HG03039 (cell line): ENCODE measurements around the gene NRP1.

Source experiments
- ATAC-seq: cut with Tn5 transposase; IDR thresholded peaks from one replicate; pipeline ENCODE4 v1.9.1; 2021; ENCODE audit warnings: mild to moderate bottlenecking, moderate library complexity; ENCODE audit not compliant: unreplicated experiment

NRP1 gene

GRCh38 chr10:33216661-33217427, 117.6 kb downstream of the NRP1 start:
- no peak for ATAC-seq

DNA sequence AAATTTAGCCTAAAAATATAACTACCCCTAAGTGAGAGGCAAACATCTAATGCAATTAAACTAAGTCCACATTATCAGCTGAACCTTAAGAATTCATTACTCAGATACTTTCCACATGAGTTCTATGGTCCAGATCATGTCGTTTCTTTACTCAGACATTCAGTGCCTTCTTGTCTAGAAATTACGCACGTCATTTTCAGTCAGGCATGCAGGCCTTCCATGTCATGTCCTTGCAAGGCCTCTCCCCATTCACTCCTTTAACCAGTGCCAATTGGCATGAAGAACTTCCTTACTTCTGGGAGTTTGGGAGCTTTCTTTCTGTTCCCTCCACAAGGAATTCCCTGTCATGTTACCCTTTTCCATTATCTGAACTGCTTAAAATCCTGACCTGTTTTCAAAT, 118.8 kb downstream of the NRP1 start:
- no peak for ATAC-seq

GRCh38 chr10:33215154-33215553, 119.3 kb downstream of the NRP1 start:
- ATAC-seq: no peak

DNA sequence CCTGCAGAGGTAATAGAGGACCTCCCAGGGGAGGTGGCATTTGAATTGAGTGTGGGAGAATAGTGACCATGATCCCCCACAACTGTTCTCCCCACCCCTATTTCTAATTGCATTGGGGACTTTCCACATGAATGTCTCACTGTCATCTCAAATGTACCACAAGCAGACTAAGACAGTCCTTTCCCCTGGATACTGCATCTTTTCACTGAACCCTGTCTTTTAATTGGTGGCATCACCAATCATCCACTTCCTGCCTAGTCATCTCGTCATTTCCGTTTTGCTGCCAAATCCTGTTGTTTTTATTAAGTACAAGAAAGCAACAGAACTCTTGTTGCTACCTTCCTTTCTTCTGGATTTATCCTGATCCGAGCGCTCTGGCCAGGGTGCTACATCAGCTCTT, 120.3 kb downstream of the NRP1 start:
- ATAC-seq: no peak

GRCh38 chr10:33212061-33212748, 122.3 kb downstream of the NRP1 start:
- ATAC-seq: no peak

DNA sequence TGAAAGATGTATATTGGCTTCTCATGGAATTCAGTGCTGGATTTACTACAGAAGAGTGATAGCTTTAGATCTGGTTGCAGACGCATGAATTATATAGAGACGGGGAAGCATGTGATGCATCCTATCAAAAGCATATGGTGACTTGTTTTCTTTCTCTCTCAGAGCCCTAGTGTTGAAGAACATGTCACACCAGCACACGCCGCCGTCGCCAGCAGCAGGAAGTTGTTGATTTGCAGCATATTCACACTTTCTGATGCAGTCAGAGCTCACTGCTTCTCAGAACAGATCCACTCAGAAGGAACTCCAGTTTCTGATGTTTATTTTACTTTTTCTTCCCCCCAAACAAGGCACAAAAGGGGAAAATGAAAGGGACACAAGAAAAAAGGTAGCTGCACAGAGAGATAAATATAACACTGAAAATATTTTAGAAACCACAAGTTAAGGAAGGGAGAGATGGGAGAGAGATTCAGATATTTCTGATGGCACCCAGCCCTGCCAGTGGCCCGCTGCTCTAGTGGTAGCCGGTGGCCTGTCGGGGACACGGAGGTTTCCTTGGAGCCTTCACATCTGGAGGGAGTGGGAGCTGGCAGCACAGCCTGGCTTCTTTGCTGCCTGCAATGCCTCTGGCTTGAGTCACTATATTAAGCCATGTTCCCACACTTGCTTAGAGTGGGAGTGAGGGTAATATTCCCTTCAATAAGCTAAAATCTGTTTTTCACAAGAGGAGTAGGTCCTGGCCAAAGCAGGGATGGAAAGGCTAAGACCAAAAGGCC, 123.2 kb downstream of the NRP1 start:
- ATAC-seq: no peak

DNA sequence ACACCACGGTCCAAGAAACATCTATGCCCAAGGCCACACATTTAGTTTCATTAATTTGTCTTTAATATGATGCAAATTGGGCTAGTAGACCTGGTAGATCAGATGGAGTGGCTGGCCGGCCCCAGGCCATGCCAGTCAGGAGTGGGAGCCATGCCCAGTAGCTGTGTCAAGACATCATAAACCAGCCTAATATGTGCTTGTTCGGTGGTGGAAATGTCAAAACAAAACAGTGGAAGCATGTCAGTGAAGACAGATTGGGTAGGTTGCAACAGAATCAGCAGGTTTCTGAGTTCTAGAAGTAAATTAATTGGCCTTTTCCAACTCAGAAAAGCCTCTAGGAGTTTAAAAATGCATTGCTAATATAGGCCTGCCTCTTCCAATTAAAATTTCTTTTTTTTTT, 124.7 kb downstream of the NRP1 start:
- no peak for ATAC-seq

DNA sequence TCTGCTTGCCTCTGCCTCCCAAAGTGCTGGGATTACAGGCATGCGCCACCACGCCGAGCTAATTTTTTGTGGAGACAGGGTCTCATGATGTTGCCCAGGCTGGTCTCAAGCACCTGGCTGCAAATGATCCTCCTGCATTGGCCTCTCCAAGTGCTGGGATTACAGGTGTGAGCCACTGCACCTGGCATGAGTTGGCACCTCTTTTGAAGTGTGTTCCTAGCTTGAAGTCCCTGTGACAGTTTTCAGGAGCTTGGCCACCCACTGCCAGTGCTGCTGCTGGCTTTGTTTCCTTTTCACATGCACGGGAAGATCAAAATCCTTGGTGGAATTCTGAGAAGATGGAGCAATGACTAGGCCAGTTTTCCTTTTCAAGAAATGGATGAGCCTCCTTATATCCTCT, 126.3 kb downstream of the NRP1 start:
- no peak for ATAC-seq

DNA sequence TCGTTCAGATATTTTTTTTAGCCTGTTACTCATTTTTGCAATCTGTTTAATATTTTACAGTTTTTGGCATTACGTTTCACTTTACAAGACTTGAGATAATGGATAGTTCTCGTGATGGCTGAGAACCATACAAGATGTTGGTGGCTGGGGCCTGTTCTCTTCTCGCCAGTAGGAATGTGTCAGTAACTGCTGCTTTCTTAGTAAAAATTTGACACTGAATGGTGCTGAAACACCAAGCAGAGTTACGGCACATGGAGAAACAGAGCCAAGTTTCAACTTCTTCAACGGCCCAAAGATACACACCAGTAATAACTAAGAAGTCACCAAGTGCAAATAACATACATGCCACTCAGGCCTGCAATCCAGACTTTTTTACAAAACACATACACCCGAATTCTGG, 130.4 kb downstream of the NRP1 start:
- ATAC-seq: no peak

- ATAC-seq: no peak
These were observed 132.5 kb downstream of the NRP1 start for GRCh38 chr10:33201971-33202370.

DNA sequence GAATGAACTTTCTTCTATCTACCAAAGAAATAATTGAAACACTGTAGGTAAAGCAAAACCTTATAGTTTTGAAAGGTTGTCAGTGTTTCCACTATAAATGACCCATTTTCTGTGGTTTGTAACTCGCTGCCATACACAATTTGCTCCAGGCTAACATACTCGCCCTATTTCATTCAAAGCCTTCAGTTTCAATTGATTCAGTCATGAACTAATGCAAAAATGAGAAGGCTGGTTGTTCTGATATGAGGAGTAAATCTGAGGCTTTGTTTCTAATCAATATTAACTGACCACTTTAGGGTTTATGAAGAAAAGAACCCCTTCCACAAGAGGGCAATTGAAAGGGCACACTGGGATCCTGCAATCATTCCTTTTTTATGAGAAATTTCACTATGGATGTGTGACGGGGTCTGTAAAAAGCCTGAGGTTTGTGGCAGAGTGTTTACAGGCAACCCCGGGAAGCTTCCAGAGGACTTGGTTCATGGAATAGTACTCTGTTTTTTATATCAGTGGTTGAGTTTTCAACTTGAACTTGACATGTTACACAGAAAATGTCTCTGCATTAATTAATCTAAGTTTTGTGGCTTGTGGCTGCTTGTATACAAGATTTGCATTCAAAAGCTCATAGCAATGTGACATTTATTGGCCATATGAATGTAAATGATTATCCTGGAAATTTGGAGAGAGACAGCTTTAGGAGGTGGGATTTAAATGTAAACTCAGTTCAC, 133.2 kb downstream of the NRP1 start:
- ATAC-seq: no peak

- no peak for ATAC-seq
These were observed 134.7 kb downstream of the NRP1 start for GRCh38 chr10:33199731-33200232.

DNA sequence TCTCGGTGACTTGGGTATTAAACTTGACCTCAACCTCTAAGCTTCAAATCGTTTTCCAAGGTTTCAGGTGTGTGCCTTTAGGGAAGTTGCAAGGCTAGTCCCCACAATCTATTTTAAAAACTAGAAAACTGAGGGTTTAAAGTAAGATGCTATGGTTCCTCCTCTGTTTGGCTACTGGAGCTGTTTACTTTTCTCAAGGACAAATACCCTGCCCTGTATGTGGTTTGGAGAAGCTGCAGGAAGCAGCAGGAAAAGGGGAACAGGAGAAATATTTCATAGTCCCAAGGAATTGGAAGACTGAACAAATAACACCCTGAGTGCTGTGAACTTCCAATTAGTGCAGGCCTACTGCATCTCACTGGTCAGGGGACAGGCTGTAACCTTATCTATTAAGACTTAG, 135.9 kb downstream of the NRP1 start:
- no peak for ATAC-seq

DNA sequence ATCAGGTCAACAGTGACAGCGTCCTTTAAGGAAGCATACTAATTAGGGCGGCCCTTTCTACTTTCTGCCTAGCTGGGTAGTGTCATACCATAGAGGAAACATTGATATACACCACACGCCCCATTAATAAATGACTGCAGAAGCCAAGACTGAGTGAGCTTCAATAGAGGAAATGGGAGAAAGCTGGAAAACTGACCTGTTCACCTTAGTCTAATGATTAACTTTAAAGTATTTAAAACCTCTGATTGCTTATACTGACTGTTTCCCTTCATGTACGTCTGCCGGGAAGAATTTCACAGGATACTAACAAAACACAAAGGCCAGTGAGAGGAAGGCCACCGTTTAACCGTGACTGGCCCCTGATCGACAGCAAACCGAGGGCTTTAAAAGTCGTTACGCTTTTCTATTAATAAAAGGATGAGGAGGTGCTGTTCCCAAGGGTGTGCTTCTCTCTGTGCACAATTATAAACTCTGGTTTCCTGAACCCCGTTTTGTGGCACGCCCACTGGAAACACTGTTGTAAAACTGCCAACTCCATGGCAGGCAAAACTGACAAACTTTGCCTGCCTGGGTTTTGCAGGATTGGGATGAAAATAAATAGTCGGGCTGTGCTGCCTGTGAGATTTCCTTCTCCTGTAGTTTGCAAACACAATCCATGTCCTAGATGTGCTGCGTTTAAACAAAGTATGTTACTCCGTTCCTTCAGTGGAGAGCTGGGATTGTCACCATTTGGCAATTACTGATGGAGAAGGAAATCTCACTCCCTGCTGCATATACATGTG, 137.6 kb downstream of the NRP1 start:
- no peak for ATAC-seq

- no peak for ATAC-seq
These were observed 138.1 kb downstream of the NRP1 start for GRCh38 chr10:33196377-33196706.

- ATAC-seq: no peak
These were observed 138.7 kb downstream of the NRP1 start for GRCh38 chr10:33195608-33196376.

DNA sequence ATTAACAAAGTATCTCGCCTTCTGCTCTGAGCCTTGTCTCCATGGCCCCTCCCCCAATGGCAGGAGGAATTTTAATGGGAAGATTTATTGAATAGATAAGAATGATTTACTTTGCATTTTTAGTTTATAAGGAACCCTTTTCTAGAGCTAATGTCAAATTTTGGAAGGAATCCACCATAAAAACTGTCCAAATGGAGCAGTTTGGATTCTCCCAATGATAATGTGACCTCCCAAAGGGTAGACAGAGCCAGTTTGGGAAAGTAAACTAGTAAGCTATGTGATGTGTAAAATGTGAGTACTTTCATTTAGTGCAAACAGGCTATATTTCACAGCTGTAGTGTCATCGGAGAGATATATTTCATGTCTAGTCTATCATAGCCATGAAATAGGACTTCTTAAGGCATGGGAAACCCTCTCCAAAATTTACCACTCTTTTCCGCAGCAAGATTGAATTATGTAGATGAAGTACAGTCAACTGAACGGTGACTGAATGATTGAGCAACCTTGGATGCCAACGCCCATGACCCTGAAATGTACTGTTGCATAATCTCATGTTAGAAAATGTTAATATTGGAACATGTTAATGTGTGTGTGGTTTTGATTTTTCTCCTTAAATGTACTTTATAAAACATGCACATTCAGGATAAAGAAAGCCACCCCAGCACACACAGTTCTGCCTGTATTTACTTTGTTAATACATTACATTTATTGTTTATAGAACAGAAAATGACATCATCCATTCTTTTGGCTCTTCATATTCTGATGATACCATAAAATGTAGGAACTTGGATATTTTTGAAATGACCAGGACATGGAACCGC, 140.6 kb downstream of the NRP1 start:
- no peak for ATAC-seq

DNA sequence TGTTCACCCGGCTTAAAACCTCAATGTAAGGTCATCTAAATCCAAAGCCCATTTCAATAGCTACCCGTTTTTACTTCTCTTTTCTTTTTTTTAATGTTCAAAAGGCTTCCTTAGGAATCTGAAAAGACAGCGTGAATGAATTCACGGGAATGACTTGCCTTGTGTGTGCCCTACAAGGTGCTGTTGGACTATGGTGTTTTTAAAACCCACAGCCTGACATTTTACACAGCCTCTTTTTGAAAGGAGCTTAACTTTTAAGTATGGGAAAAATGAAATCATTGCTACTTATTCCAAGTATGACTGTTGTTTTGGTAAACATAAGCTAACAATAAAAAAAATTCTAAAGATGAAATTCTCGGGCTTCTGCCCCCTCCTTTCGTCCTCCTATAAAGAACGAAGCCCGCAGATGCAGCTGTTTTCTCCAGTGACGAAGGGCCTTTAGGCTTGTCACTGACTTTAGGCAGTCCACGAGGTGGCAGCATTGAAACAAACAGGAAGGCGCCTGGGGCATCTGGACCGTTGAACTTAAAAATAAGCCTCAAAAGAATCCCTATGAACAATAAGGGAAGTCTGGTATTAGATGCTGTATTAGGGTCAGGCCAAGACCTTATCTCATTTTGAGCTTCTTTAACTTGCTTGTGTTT, 141.3 kb downstream of the NRP1 start:
- ATAC-seq: peak; percentile 92
